HEK293 (cell line): ENCODE data around the gene LRSAM1.

Source experiments
- CTCF ChIA-PET: fragments of 350-600 bp; formaldehyde crosslinking; extraction: SDS; loops from one replicate; lab custom pipeline; 2021; ENCODE audit warnings: antibody characterized with exemption; lab: Yijun Ruan, JAX
- POLR2A ChIA-PET: fragments of 300-600 bp; formaldehyde crosslinking; extraction: SDS; loops from one replicate; lab custom pipeline; 2020; ENCODE audit warnings: antibody characterized with exemption, inconsistent platforms; lab: Yijun Ruan, JAX
- H3K27ac ChIP-seq: fragments of 200-500 bp; sonication (Bioruptor generic); 2 replicates; pipeline ENCODE4 v1.5.1; 2014; ENCODE audit warnings: low read depth, low read length, control low read depth, inconsistent platforms; ENCODE audit errors: extremely low read depth
- H3K36me3 ChIP-seq, 2 experiments: fragments of 200-500 bp in 1 of 2; sonication (Bioruptor generic) in 1 of 2; 1 replicate in 1 of 2; 2 replicates in 1 of 2; pipeline ENCODE4 v1.5.1; 2014 to 2017; ENCODE audit warnings: inconsistent platforms in 2 of 2, low read length in 2 of 2; ENCODE audit not compliant: control insufficient read depth in 2 of 2, insufficient read depth in 1 of 2
- H3K4me1 ChIP-seq: fragments of 200-500 bp; sonication (Bioruptor generic); 2 replicates; pipeline ENCODE4 v1.5.1; 2014; ENCODE audit warnings: mild to moderate bottlenecking, low read length, inconsistent platforms; ENCODE audit not compliant: control insufficient read depth, insufficient read depth
- H3K4me3 ChIP-seq: 2 replicates; pipeline ENCODE4 v1.5.1; 2011; ENCODE audit warnings: low read depth, mild to moderate bottlenecking, control low read depth, low read length, moderate library complexity
- H3K9me3 ChIP-seq: fragments of 200-500 bp; sonication (Bioruptor generic); 2 replicates; pipeline ENCODE4 v1.5.1; 2014; ENCODE audit warnings: low read depth, low read length, inconsistent platforms; ENCODE audit not compliant: control insufficient read depth, insufficient read depth
- GLI4 ChIP-seq: fragments of 450-650 bp; formaldehyde crosslinking; IDR thresholded peaks from 2 replicates; pipeline ENCODE4 v1.5.1; 2016; ENCODE audit warnings: missing biosample characterization, missing genetic modification characterization
- HOXA7 ChIP-seq: sonication (generic); formaldehyde crosslinking; IDR thresholded peaks from 2 replicates; pipeline ENCODE4 v1.8.1; 2022; ENCODE audit warnings: missing genetic modification reagents, borderline replicate concordance
- SCRT2 ChIP-seq: fragments of 450-650 bp; formaldehyde crosslinking; IDR thresholded peaks from 2 replicates; pipeline ENCODE4 v1.5.1; 2016; ENCODE audit warnings: missing biosample characterization, missing genetic modification characterization
- ZBTB7A ChIP-seq: fragments of 450-650 bp; formaldehyde crosslinking; IDR thresholded peaks from 2 replicates; pipeline ENCODE4 v1.5.1; 2016; ENCODE audit warnings: low read depth, missing biosample characterization, missing genetic modification characterization
- ZNF133 ChIP-seq: fragments of 450-650 bp; formaldehyde crosslinking; IDR thresholded peaks from 2 replicates; pipeline ENCODE4 v1.5.1; 2016; ENCODE audit warnings: missing biosample characterization, missing genetic modification characterization
- ZNF302 ChIP-seq: fragments of 450-650 bp; formaldehyde crosslinking; IDR thresholded peaks from 2 replicates; pipeline ENCODE4 v1.5.1; 2016; ENCODE audit warnings: missing biosample characterization, missing genetic modification characterization, low read depth
- ZNF571 ChIP-seq: fragments of 450-650 bp; formaldehyde crosslinking; IDR thresholded peaks from 2 replicates; pipeline ENCODE4 v1.5.0; 2017; ENCODE audit warnings: missing biosample characterization, missing genetic modification characterization
- ZNF624 ChIP-seq: fragments of 450-650 bp; formaldehyde crosslinking; IDR thresholded peaks from 2 replicates; pipeline ENCODE4 v1.5.1; 2017; ENCODE audit warnings: missing biosample characterization, missing genetic modification characterization
- ZNF670 ChIP-seq: fragments of 450-650 bp; formaldehyde crosslinking; IDR thresholded peaks from 2 replicates; pipeline ENCODE4 v1.5.1; 2016; ENCODE audit warnings: missing biosample characterization, missing genetic modification characterization, low read depth
- ZNF768 ChIP-seq: fragments of 450-650 bp; formaldehyde crosslinking; IDR thresholded peaks from 2 replicates; pipeline ENCODE4 v1.5.1; 2018; ENCODE audit warnings: missing biosample characterization, mild to moderate bottlenecking, missing genetic modification characterization
- ZNF777 ChIP-seq: fragments of 450-650 bp; formaldehyde crosslinking; IDR thresholded peaks from 2 replicates; pipeline ENCODE4 v1.5.1; 2017; ENCODE audit warnings: missing biosample characterization, missing genetic modification characterization, borderline replicate concordance
- TF ChIP-seq, protein P1 (sequence below): fragments of 450-650 bp; formaldehyde crosslinking; IDR thresholded peaks from 2 replicates; pipeline ENCODE4 v1.5.1; 2016; ENCODE audit warnings: missing biosample characterization, missing genetic modification characterization
- TF ChIP-seq, protein P2 (sequence below): fragments of 450-650 bp; formaldehyde crosslinking; IDR thresholded peaks from 2 replicates; pipeline ENCODE4 v1.5.1; 2016; ENCODE audit warnings: missing biosample characterization, missing genetic modification characterization
- TF ChIP-seq, protein P3 (sequence below): fragments of 450-650 bp; formaldehyde crosslinking; IDR thresholded peaks from 2 replicates; pipeline ENCODE4 v1.5.1; 2016; ENCODE audit warnings: missing biosample characterization, missing genetic modification characterization, borderline replicate concordance

Gene LRSAM1

DNA sequence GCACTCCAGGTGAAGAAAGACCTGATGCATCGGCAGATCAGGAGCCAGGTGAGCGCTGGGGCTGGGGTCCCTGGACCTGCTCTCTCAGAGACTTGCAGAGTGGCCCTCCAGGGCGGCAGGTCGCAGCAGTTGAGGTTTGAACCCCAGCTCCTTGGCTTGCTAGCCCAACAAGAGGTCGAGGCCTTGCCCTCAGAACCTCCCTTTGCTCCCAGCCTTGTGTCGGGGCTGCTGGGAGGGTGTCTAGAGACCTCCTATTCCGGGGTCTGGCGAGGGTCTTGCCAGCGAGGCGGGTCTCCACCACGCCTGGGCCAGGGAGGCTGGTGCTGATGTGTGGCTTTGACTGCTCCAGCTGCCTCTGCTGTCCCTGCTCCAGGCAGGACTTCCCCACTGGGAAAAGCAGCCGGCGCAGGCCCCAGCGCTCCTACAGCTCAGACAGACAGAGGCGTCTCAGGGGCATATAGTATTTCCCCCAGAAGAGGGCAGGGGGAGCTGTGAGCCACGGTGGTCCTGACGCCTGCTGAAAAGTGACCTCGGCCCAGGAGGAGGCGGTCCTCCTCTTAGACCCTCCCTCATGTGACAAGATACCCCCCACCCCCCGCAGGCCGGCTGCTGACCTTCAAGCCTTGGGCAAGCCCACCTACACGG is 38.3 kb downstream of the LRSAM1 start (continued):
- TF ChIP-seq SCRT2 (tag by site-specific recombination) (no peak), ZNF768 (tag by site-specific recombination) (no peak), ZNF777 (no peak)
- TF ChIP-seq, protein P1, sequence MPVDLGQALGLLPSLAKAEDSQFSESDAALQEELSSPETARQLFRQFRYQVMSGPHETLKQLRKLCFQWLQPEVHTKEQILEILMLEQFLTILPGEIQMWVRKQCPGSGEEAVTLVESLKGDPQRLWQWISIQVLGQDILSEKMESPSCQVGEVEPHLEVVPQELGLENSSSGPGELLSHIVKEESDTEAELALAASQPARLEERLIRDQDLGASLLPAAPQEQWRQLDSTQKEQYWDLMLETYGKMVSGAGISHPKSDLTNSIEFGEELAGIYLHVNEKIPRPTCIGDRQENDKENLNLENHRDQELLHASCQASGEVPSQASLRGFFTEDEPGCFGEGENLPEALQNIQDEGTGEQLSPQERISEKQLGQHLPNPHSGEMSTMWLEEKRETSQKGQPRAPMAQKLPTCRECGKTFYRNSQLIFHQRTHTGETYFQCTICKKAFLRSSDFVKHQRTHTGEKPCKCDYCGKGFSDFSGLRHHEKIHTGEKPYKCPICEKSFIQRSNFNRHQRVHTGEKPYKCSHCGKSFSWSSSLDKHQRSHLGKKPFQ (tag by site-specific recombination), result no peak

DNA sequence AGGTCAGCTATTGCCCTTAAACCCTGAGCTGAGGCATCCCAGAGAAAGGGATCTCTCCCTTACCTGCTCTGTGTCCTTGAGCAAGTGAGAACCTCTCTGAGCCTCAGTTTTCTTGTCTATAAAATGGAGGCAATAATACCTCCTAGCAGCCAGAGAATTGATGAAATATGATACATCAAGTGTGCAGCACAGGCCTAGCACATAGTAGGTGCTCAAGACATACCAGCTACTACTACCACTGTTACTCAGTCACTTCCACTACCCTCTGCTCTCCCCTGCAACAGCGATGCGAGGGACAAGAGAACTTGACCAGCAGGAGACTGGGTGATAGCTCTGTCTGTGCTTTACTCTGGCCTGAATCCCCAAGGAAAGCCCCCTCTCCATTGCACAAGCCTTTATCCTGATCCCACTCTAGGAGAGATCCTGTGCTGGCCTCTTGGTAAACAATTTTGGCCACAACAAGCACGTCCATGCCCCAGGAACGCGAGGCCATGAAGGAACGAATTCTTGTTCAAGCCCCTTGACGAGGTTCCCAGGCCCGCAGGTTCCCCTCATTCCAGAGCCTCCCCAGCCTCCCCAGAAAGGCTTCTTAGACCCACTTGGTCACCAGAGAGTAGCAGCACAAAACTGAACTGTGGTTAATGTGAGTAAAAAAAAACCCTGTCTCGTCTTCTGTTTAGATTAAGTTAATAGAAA is 39.4 kb downstream of the LRSAM1 start:
- H3K4me3 ChIP-seq, result no peak overlapping the region
- H3K36me3 ChIP-seq, result peaks cover 0 to 66% of the 10 kb centered on the region in 2 experiments; a peak in 2 of 3 replicates
- ChIA-PET CTCF (interaction anchor here (0.6 to 1.4 kb wide), 8 partner anchors 8 to 431 kb away, joined by 3 to 5 read pairs (median 3); no protein-coding TSS in a partner anchor), POLR2A (interaction anchor here (0.6 to 1.3 kb wide), 3 partner anchors 13 to 40 kb away, joined by 3 to 6 read pairs (median 3); partner anchors contain the start of genes LRSAM1 and RPL12)
- no peak overlapping the region for H3K27ac ChIP-seq
- no peaks in the 10 kb centered on the region for H3K9me3 ChIP-seq
- H3K4me1 ChIP-seq, result no peaks in the 10 kb centered on the region
- TF ChIP-seq ZNF133 (tag by site-specific recombination) (no peak), ZNF302 (no peak), ZNF571 (tag by site-specific recombination) (no peak), ZNF624 (tag by site-specific recombination) (no peak), GLI4 (tag by site-specific recombination) (no peak), ZNF670 (tag by site-specific recombination) (no peak), HOXA7 (CRISPR knock-in tag) (no peak), ZBTB7A (tag by site-specific recombination) (no peak)
- TF ChIP-seq, protein P2, sequence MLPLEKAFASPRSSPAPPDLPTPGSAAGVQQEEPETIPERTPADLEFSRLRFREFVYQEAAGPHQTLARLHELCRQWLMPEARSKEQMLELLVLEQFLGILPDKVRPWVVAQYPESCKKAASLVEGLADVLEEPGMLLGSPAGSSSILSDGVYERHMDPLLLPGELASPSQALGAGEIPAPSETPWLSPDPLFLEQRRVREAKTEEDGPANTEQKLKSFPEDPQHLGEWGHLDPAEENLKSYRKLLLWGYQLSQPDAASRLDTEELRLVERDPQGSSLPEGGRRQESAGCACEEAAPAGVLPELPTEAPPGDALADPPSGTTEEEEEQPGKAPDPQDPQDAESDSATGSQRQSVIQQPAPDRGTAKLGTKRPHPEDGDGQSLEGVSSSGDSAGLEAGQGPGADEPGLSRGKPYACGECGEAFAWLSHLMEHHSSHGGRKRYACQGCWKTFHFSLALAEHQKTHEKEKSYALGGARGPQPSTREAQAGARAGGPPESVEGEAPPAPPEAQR (tag by site-specific recombination), result no peak
- TF ChIP-seq, protein P3, sequence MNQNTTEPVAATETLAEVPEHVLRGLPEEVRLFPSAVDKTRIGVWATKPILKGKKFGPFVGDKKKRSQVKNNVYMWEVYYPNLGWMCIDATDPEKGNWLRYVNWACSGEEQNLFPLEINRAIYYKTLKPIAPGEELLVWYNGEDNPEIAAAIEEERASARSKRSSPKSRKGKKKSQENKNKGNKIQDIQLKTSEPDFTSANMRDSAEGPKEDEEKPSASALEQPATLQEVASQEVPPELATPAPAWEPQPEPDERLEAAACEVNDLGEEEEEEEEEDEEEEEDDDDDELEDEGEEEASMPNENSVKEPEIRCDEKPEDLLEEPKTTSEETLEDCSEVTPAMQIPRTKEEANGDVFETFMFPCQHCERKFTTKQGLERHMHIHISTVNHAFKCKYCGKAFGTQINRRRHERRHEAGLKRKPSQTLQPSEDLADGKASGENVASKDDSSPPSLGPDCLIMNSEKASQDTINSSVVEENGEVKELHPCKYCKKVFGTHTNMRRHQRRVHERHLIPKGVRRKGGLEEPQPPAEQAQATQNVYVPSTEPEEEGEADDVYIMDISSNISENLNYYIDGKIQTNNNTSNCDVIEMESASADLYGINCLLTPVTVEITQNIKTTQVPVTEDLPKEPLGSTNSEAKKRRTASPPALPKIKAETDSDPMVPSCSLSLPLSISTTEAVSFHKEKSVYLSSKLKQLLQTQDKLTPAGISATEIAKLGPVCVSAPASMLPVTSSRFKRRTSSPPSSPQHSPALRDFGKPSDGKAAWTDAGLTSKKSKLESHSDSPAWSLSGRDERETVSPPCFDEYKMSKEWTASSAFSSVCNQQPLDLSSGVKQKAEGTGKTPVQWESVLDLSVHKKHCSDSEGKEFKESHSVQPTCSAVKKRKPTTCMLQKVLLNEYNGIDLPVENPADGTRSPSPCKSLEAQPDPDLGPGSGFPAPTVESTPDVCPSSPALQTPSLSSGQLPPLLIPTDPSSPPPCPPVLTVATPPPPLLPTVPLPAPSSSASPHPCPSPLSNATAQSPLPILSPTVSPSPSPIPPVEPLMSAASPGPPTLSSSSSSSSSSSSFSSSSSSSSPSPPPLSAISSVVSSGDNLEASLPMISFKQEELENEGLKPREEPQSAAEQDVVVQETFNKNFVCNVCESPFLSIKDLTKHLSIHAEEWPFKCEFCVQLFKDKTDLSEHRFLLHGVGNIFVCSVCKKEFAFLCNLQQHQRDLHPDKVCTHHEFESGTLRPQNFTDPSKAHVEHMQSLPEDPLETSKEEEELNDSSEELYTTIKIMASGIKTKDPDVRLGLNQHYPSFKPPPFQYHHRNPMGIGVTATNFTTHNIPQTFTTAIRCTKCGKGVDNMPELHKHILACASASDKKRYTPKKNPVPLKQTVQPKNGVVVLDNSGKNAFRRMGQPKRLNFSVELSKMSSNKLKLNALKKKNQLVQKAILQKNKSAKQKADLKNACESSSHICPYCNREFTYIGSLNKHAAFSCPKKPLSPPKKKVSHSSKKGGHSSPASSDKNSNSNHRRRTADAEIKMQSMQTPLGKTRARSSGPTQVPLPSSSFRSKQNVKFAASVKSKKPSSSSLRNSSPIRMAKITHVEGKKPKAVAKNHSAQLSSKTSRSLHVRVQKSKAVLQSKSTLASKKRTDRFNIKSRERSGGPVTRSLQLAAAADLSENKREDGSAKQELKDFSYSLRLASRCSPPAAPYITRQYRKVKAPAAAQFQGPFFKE (tag by site-specific recombination), result no peak
